Tibial artery (tissue), 4 donors: ENCODE measurements around the gene ALOX5.

Experiments used
- DNase-seq, 2 donors: peaks; one replicate each; pipeline ENCODE4 v3.0.0-alpha.2; 2019
- H3K27ac ChIP-seq, 2 donors: fragments of 200-600 bp; sonication (generic) in 1 of 2; 1 replicate in 1 of 2; 2 replicates in 1 of 2; pipeline ENCODE4 v1.5.1; 2018 to 2019; ENCODE audit warnings: mild to moderate bottlenecking in 1 of 2
- H3K27me3 ChIP-seq, 2 donors: fragments of 200-600 bp; sonication (generic) in 1 of 2; one replicate each; pipeline versions ENCODE4 v1.5.1 to v1.6.0; 2016 to 2019
- H3K36me3 ChIP-seq, 3 donors: fragments of 200-600 bp; sonication (generic) in 2 of 3; one replicate each; pipeline ENCODE4 v1.5.1; 2016 to 2019; ENCODE audit warnings: mild to moderate bottlenecking in 2 of 3
- H3K4me1 ChIP-seq, 4 donors: fragments of 200-600 bp; sonication (generic) in 2 of 4; 1 replicate in 3 of 4; 2 replicates in 1 of 4; pipeline ENCODE4 v1.5.1; 2016 to 2019
- H3K4me3 ChIP-seq, 2 donors: fragments of 200-600 bp; sonication (generic) in 1 of 2; 1 replicate in 1 of 2; 2 replicates in 1 of 2; pipeline ENCODE4 v1.5.1; 2018 to 2019; ENCODE audit warnings: mild to moderate bottlenecking in 2 of 2
- H3K9me3 ChIP-seq, 3 donors: fragments of 200-600 bp; sonication (generic) in 1 of 3; one replicate each; pipeline ENCODE4 v1.5.1; 2016 to 2019
- intact Hi-C: fragments of 100-400 bp; cut with DNase I; formaldehyde crosslinking; loops from one replicate; pipeline ENCODE4 v1.15.0; 2023; ENCODE audit warnings: low total_unique reads
- TF ChIP-seq, protein P1 (sequence below), 2 experiments: fragments of 200-600 bp in 1 of 2; fragments of 450-650 bp in 1 of 2; IDR thresholded peaks; one replicate each; pipeline ENCODE4 v1.5.1; 2017 to 2019; ENCODE audit warnings: antibody characterized with exemption in 2 of 2, mild to moderate bottlenecking in 1 of 2, moderate library complexity in 1 of 2

The ALOX5 gene

DNA sequence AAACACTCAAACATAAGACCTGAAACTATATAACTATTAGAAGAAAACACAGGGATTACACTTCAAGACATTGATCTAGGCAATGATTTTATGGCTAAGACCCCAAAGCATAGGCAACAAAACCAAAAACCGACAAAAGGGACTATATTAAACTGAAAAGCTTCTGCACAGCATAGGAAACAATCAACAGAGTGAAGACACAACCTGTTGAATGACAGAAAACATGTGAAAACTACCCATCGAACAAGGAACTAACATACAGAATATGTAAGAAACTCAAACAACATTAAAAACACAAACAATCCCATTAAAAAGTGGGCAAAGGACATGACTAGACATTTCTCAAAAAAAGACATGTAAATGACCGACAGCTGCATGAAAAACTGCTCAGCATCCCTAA lies 109.0 kb downstream of the ALOX5 start:
- no peak overlapping the region for H3K4me3 ChIP-seq
- no peaks in the 10 kb centered on the region for H3K4me1 ChIP-seq
- no peak overlapping the region for H3K27ac ChIP-seq
- H3K27me3 ChIP-seq = no peaks in the 10 kb centered on the region
- TF ChIP-seq, protein P1, sequence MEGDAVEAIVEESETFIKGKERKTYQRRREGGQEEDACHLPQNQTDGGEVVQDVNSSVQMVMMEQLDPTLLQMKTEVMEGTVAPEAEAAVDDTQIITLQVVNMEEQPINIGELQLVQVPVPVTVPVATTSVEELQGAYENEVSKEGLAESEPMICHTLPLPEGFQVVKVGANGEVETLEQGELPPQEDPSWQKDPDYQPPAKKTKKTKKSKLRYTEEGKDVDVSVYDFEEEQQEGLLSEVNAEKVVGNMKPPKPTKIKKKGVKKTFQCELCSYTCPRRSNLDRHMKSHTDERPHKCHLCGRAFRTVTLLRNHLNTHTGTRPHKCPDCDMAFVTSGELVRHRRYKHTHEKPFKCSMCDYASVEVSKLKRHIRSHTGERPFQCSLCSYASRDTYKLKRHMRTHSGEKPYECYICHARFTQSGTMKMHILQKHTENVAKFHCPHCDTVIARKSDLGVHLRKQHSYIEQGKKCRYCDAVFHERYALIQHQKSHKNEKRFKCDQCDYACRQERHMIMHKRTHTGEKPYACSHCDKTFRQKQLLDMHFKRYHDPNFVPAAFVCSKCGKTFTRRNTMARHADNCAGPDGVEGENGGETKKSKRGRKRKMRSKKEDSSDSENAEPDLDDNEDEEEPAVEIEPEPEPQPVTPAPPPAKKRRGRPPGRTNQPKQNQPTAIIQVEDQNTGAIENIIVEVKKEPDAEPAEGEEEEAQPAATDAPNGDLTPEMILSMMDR (IDR thresholded peaks at IDR 0.05) = no peak
- intact Hi-C loops = no loop called here
- no peak for DNase-seq
- H3K9me3 ChIP-seq = peaks cover 0 to under 1% (median 0%) of the 10 kb centered on the region in 3 donors
- peaks cover 0 to 18% (median 3%) of the 10 kb centered on the region in 3 donors for H3K36me3 ChIP-seq

DNA sequence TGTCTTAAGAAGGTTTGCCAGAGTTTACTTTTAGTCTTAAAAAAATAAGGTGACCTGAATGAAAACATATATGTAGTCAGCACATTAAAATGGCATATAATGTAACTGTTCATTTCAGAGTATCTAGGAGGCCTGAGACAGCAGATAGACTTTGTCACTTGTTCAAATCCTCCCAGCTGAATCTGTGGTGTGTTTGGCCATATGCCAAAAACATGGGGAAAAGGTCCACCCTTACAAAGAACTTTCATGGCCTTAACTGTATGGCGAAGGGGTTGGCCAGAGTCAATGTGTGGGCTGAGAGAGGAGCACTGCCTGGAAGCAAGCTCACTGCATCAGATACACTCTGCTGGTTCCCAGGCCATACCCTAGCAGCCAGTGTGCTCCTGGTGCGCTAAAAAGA lies 113.7 kb downstream of the ALOX5 start:
- DNase-seq = no peak
- H3K9me3 ChIP-seq = no peaks in the 10 kb centered on the region
- H3K36me3 ChIP-seq = peaks cover 0 to 26% (median 9%) of the 10 kb centered on the region in 3 donors
- no peaks in the 10 kb centered on the region for H3K4me1 ChIP-seq
- TF ChIP-seq, protein P1 (IDR thresholded peaks at IDR 0.05) = no peak
- no peaks in the 10 kb centered on the region for H3K27me3 ChIP-seq
- H3K27ac ChIP-seq = no peak overlapping the region
- intact Hi-C loops = no loop called here
- H3K4me3 ChIP-seq = no peak overlapping the region

DNA sequence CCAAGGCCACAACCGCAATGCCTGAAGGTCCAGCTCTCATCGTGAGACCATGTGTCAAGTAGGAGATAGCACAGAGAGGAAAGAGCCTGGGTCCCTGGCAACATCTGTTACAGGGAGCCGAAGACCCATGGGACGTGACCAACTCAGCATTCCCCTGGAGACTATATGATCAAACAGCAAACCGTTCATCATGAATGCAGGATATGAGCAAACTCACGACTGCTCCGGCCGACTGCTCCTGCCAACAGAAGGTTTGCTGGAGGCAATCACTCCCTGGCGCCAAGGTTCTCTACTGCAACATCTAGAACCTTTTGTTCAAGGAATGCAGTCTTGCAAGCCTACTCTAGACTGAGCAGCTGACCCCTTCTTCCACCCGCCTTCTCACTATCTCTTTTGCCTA lies 114.3 kb downstream of the ALOX5 start:
- Histone ChIP-seq H3K27me3 (no peaks in the 10 kb centered on the region), H3K36me3 (peaks cover 0 to 26% (median 9%) of the 10 kb centered on the region in 3 donors), H3K4me1 (no peaks in the 10 kb centered on the region), H3K9me3 (no peaks in the 10 kb centered on the region), H3K27ac (no peak overlapping the region), H3K4me3 (no peak overlapping the region)
- DNase-seq = no peak
- intact Hi-C loops = no loop called here
- TF ChIP-seq, protein P1 (IDR thresholded peaks at IDR 0.05) = no peak

DNA sequence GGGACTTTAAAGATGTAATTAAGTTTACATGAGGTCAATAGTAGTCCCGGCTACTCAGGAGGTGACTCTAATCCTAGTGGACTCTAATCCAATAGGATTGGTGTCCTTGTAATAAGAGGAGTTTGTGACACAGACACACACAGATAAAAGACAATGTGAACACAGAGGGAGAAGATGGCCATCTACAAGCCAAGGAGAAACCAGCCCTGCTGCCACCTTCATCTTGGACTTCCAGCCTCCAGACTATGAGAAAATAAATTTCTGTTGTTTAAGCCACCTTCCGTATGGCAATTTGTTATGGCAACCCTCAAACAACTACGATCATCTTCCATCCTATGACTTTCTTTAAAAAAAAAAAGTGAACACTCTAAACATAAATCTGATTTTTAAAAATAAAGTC lies 116.3 kb downstream of the ALOX5 start:
- H3K27ac ChIP-seq = no peak overlapping the region
- H3K4me3 ChIP-seq = no peak overlapping the region
- peaks cover 0 to 14% (median 9%) of the 10 kb centered on the region in 3 donors for H3K36me3 ChIP-seq
- H3K27me3 ChIP-seq = no peaks in the 10 kb centered on the region
- H3K4me1 ChIP-seq = no peaks in the 10 kb centered on the region
- no peaks in the 10 kb centered on the region for H3K9me3 ChIP-seq
- intact Hi-C loops = no loop called here
- no peak for DNase-seq
- TF ChIP-seq, protein P1 (IDR thresholded peaks at IDR 0.05) = no peak

DNA sequence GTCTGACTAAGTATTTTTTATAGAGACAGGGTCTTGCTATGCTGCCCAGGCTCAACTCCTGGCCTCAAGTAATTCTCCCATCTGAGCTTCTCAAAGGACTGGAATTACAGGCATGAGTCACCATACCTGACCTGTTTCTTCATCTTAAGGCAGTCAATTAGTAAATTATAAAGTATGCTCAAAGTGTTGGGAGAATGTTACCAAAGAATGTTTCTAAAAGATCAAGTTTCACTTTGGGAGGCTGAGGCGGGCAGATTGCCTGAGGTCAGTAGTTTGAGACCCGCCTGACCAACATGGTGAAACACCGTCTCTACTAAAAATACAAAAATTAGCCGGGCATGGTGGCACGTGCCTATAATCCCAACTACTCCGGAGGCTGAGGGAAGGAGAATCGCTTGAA lies 117.0 kb downstream of the ALOX5 start:
- no peak overlapping the region for H3K4me3 ChIP-seq

More for the DNA sequence above, 117.0 kb downstream of the ALOX5 start:
- DNase-seq = no peak
- Histone ChIP-seq H3K9me3 (peaks cover 3 to 7% (median 5%) of the 10 kb centered on the region in 3 donors), H3K27ac (no peak overlapping the region), H3K4me1 (no peaks in the 10 kb centered on the region), H3K36me3 (peaks cover 0 to 9% (median 9%) of the 10 kb centered on the region in 3 donors), H3K27me3 (no peaks in the 10 kb centered on the region)
- intact Hi-C loops = no loop called here
- TF ChIP-seq, protein P1 (IDR thresholded peaks at IDR 0.05) = no peak
